GM21367 (cell line): ENCODE results near the gene LAMP1.
"Not testable (repeated sequence)": the region's sequence is repeated elsewhere in the genome, so short reads cannot be mapped to it uniquely, and the experiment has no call there.

Experiments used
- ATAC-seq: cut with Tn5 transposase; IDR thresholded peaks from one replicate; pipeline ENCODE4 v1.9.1; 2021; ENCODE audit not compliant: unreplicated experiment

Gene LAMP1

GRCh38 chr13:113325779-113326178 is 28.7 kb downstream of the LAMP1 start:
- ATAC-seq = no peak

GRCh38 chr13:113327391-113327765 is 30.3 kb downstream of the LAMP1 start:
- ATAC-seq = no peak

GRCh38 chr13:113327766-113328471 is 30.9 kb downstream of the LAMP1 start:
- no peak for ATAC-seq

- ATAC-seq = no peak
Observed at GRCh38 chr13:113328851-113329250, 31.8 kb downstream of the LAMP1 start.

GRCh38 chr13:113329656-113330312 is 32.7 kb downstream of the LAMP1 start:
- ATAC-seq = no peak

GRCh38 chr13:113332615-113333014 is 35.6 kb downstream of the LAMP1 start:
- no peak for ATAC-seq

GRCh38 chr13:113333076-113333475 is 36.0 kb downstream of the LAMP1 start:
- no peak for ATAC-seq

GRCh38 chr13:113337556-113337955 is 40.5 kb downstream of the LAMP1 start:
- ATAC-seq = no peak

- ATAC-seq = no peak
Observed at GRCh38 chr13:113337976-113338375, 40.9 kb downstream of the LAMP1 start.

GRCh38 chr13:113338451-113338850 is 41.4 kb downstream of the LAMP1 start:
- no peak for ATAC-seq

GRCh38 chr13:113342820-113343691 is 46.0 kb downstream of the LAMP1 start:
- no peak for ATAC-seq

- ATAC-seq = no peak
Observed at GRCh38 chr13:113343692-113343968, 46.6 kb downstream of the LAMP1 start.

- no peak for ATAC-seq
Observed at GRCh38 chr13:113345486-113345885, 48.4 kb downstream of the LAMP1 start.

GRCh38 chr13:113347736-113348225 is 50.7 kb downstream of the LAMP1 start:
- ATAC-seq = not testable (repeated sequence)

GRCh38 chr13:113348591-113348990 is 51.6 kb downstream of the LAMP1 start:
- ATAC-seq = no peak

- no peak for ATAC-seq
Observed at GRCh38 chr13:113349050-113349449, 52.0 kb downstream of the LAMP1 start.

- no peak for ATAC-seq
Observed at GRCh38 chr13:113349491-113349890, 52.5 kb downstream of the LAMP1 start.

GRCh38 chr13:113350065-113350937 is 53.3 kb downstream of the LAMP1 start:
- ATAC-seq = no peak

- no peak for ATAC-seq
Observed at GRCh38 chr13:113350938-113351335, 53.9 kb downstream of the LAMP1 start.

- no peak for ATAC-seq
Observed at GRCh38 chr13:113351514-113352026, 54.5 kb downstream of the LAMP1 start.

- ATAC-seq = no peak
Observed at GRCh38 chr13:113353254-113353653, 56.2 kb downstream of the LAMP1 start.
